Lower leg skin (tissue), 4 donors: ENCODE results near the gene DIO3. TPM values are rescaled to one million over a fixed set of nuclear protein-coding genes. Genes with fewer than 3 reads are reported as not detected.

Experiments
- DNase-seq, 2 donors: peaks; one replicate each; pipeline ENCODE4 v3.0.0-alpha.2; 2019; ENCODE audit warnings: low spot score in 2 of 2
- H3K4me3 ChIP-seq: fragments of 200-600 bp; sonication (generic); 2 replicates; pipeline ENCODE4 v1.5.1; 2017; ENCODE audit warnings: mild to moderate bottlenecking, low read depth; ENCODE audit not compliant: poor library complexity, severe bottlenecking
- CTCF ChIP-seq, 3 donors: fragments of 450-650 bp; IDR thresholded peaks; one replicate each; pipeline ENCODE4 v1.5.1; 2016; ENCODE audit warnings: antibody characterized with exemption in 3 of 3, mild to moderate bottlenecking in 3 of 3, moderate library complexity in 2 of 3
- POLR2A ChIP-seq, 2 donors: fragments of 450-650 bp; IDR thresholded peaks; one replicate each; pipeline ENCODE4 v1.6.1; 2016 to 2017; ENCODE audit warnings: antibody characterized with exemption in 2 of 2, mild to moderate bottlenecking in 1 of 2, moderate library complexity in 1 of 2
- WGBS, 2 donors: methylation state at CpG; one replicate each; pipeline ENCODE4 v1.1.5; 2018; 5-methylcytosine and 5-hydroxymethylcytosine counted together
- intact Hi-C: fragments of 100-400 bp; cut with DNase I; formaldehyde crosslinking; loops from one replicate; pipeline ENCODE4 v1.15.0; 2023; ENCODE audit warnings: low total_unique reads
- total RNA-seq, 4 donors: library from RNA; depleted of rRNA; stranded (reverse); fragments of >200 nt; gene quantifications; one replicate each; pipeline ENCODE4 v1.1.0, GENCODE V29; 2016

Gene DIO3
- total RNA-seq: 1 to 10 TPM; 2.3 to 3.7 (median 2.7) TPM

- no peak for DNase-seq
- intact Hi-C loops: no loop called here
- WGBS, 2 donors: 23% methylated on average over 40 to 42 of the region's 73 CpGs
- H3K4me3 ChIP-seq: no peak within 1 kb of the TSS
- TF ChIP-seq CTCF (IDR thresholded peaks at IDR 0.05): no peak
- no peak for TF ChIP-seq POLR2A (IDR thresholded peaks at IDR 0.05)
Measured at GRCh38 chr14:101561145-101561896, at the start of gene DIO3. Gene DIO3 (plus strand): TSS chr14:101561495.

- intact Hi-C loops: no loop called here
- DNase-seq: no peak
- H3K4me3 ChIP-seq: no peak overlapping the region
- TF ChIP-seq POLR2A (IDR thresholded peaks at IDR 0.05) (no peak), CTCF (IDR thresholded peaks at IDR 0.05) (no peak)
- WGBS, 2 donors: 60 to 70% methylated on average over 9 to 20 of the region's 20 CpGs
Measured at GRCh38 chr14:101511620-101512375, 49.5 kb upstream of the DIO3 start.

- TF ChIP-seq CTCF (IDR thresholded peaks at IDR 0.05): no peak
- no peak for TF ChIP-seq POLR2A (IDR thresholded peaks at IDR 0.05)
- no peak overlapping the region for H3K4me3 ChIP-seq
- WGBS, 2 donors: 94 to 98% methylated on average over 5 to 8 of the region's 9 CpGs
- no peak for DNase-seq
- intact Hi-C loops: no loop called here
Measured at GRCh38 chr14:101512376-101512695, 49.0 kb upstream of the DIO3 start.

- intact Hi-C loops: no loop called here
- H3K4me3 ChIP-seq: no peak overlapping the region
- 84 to 85% methylated on average over 3 to 5 of the region's 5 CpGs for WGBS, 2 donors
- no peak for DNase-seq
- TF ChIP-seq POLR2A (IDR thresholded peaks at IDR 0.05) (no peak), CTCF (IDR thresholded peaks at IDR 0.05) (no peak)
Measured at GRCh38 chr14:101514136-101514535, 47.2 kb upstream of the DIO3 start.

- WGBS, 2 donors: 90 to 92% methylated on average over 8 to 9 of the region's 9 CpGs
- intact Hi-C loops: no loop called here
Measured at GRCh38 chr14:101516401-101516800, 44.9 kb upstream of the DIO3 start.

More at GRCh38 chr14:101516401-101516800, 44.9 kb upstream of the DIO3 start:
- DNase-seq: no peak
- no peak overlapping the region for H3K4me3 ChIP-seq
- TF ChIP-seq POLR2A (IDR thresholded peaks at IDR 0.05) (no peak), CTCF (IDR thresholded peaks at IDR 0.05) (no peak)
